ENCODE data around the gene PNCK. TPM values are rescaled to one million over a fixed set of nuclear protein-coding genes. Genes with fewer than 3 reads are reported as not detected.

PNCK gene
- total and polyA plus RNA-seq, 7 experiments from 2014 or later, result 0.35 to 1.1 (median 0.58) TPM; not detected in 4

DNA sequence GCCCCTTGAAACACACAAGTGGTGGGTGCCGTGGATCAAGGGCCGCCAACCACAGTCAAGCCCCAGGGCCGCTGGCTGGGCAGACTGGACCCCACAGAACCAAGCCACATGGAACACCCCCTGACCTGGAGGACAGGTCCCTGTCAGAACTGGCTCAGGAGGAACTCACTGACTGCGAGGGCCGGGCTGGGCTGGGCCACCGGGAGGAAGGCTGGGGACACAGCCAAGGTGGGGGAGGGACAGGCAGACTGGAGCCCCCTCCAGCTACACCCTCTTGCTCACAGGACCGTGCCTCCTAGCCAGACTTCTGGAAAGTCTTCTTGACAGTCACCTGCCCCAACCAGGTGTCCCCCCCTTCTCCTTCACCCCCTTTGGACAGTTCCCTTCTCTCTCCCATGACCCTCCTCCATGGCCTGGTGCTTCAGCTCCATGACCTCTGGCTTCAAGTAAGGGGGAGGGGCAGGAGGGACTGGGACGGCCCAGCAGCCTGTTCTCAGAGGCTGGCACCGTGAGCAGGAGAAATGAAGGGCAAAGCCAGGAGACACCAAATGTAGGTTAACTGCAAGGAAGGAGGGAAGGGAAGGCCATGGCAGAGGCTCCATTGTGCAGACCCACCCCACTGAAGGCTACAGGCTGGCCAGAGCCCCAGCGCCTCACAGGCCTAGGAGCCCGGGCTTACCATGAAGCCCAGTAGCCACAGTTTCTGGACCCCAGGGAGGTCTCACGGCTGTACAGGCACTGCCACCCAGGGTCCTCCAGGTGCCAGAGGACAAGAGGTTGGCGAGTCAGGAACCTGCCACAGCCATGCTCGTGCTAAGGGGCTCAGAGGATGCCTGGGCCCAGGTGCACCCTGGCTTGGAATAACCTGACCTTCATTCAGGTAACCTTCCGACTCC, 49.2 kb downstream of the PNCK start:
- ATAC-seq (no peak), DNase-seq (no peak)
- Mint-ChIP-seq H3K36me3 (no peaks in the 10 kb centered on the region), H3K27me3 (no peaks in the 10 kb centered on the region), H3K27ac (no peak overlapping the region), H3K4me3 (no peak overlapping the region), H3K9me3 (no peaks in the 10 kb centered on the region), H3K4me1 (no peaks in the 10 kb centered on the region)
- no peaks in the 10 kb centered on the region for H3K4me1 ChIP-seq (ENCODE audit: control insufficient read depth in 2 of 2, insufficient read depth in 2 of 2, low read length in 2 of 2)
- no peak overlapping the region for H3K27ac ChIP-seq (ENCODE audit: low read depth, low read length)
- ChIA-PET POLR2A (no interaction called here), CTCF (interaction anchor here (0.9 kb wide), 1 partner anchor 12 kb away, joined by 3 read pairs; no protein-coding TSS in a partner anchor)
- intact Hi-C loops (cut with micrococcal nuclease), result no loop called here
- no peaks in the 10 kb centered on the region for H3K36me3 ChIP-seq (ENCODE audit: control insufficient read depth in 2 of 3, insufficient read depth in 3 of 3, low read length in 3 of 3)
- H3K27me3 ChIP-seq (ENCODE audit: control insufficient read depth in 2 of 2, insufficient read depth in 2 of 2, low read length in 2 of 2), result no peaks in the 10 kb centered on the region
- H3K4me3 ChIP-seq (ENCODE audit: low read length), result no peak overlapping the region
- no peaks in the 10 kb centered on the region for H3K9me3 ChIP-seq (ENCODE audit: control insufficient read depth in 2 of 3, low read length in 3 of 3)

DNA sequence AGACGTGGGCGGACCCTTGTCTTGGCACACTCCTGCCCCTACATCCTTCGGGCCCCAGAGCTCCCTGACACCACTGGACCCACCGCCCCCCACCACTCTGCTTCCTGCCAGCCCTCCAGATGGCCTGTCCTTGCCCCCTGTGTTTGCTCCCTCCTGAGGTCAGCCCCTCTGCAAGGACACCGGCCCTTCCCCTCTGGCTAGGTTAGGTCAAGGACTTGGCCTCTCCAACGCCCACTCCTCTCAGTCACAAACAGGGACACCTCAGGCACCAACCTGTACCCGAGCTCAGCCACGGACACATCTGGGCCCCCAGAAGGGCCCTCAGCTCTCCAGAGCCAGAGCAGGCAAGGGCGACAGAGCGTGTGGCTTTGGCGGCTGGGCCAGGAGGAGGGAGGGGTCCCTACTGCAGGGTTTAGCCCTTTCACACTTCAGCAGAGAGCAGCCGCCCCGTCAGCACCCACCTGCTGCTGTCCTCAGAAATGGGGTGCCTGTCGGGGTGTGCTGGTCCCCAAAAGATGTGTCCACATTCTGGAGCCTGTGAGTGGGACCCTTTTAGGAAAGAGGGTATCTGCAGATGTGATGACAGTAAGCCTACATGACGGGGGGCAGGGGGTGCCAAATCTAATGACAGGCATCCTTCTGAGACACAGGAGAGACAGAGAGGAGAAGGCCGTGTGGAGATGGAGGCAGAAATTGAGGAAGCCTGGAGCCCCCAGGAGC, 50.1 kb downstream of the PNCK start:
- peaks cover 0 to 2% (median 0%) of the 10 kb centered on the region in 5 donors for H3K27me3 Mint-ChIP-seq
- ATAC-seq, result no peak
- POLR2A ChIA-PET, result no interaction called here
- CTCF ChIA-PET, result no interaction called here
- no peaks in the 10 kb centered on the region for H3K36me3 Mint-ChIP-seq
- H3K27ac Mint-ChIP-seq, result no peak overlapping the region
- H3K9me3 Mint-ChIP-seq, result no peaks in the 10 kb centered on the region
- H3K36me3 ChIP-seq (ENCODE audit: control insufficient read depth in 2 of 3, insufficient read depth in 3 of 3, low read length in 3 of 3), result no peaks in the 10 kb centered on the region
- H3K4me3 ChIP-seq (ENCODE audit: low read length), result no peak overlapping the region
- H3K27me3 ChIP-seq (ENCODE audit: control insufficient read depth in 2 of 2, insufficient read depth in 2 of 2, low read length in 2 of 2), result no peaks in the 10 kb centered on the region
- H3K4me1 Mint-ChIP-seq, result no peaks in the 10 kb centered on the region
- no peak overlapping the region for H3K27ac ChIP-seq (ENCODE audit: low read depth, low read length)
- no peaks in the 10 kb centered on the region for H3K4me1 ChIP-seq (ENCODE audit: control insufficient read depth in 2 of 2, insufficient read depth in 2 of 2, low read length in 2 of 2)
- no peak overlapping the region for H3K4me3 Mint-ChIP-seq
- intact Hi-C loops (cut with micrococcal nuclease), result no loop called here
- DNase-seq, result no peak
- no peaks in the 10 kb centered on the region for H3K9me3 ChIP-seq (ENCODE audit: control insufficient read depth in 2 of 3, low read length in 3 of 3)

- no peaks in the 10 kb centered on the region for H3K27me3 ChIP-seq (ENCODE audit: control insufficient read depth in 2 of 2, insufficient read depth in 2 of 2, low read length in 2 of 2)
- H3K27ac ChIP-seq (ENCODE audit: low read depth, low read length), result no peak overlapping the region
- no peaks in the 10 kb centered on the region for H3K4me1 ChIP-seq (ENCODE audit: control insufficient read depth in 2 of 2, insufficient read depth in 2 of 2, low read length in 2 of 2)
- no peak for DNase-seq
- H3K9me3 ChIP-seq (ENCODE audit: control insufficient read depth in 2 of 3, low read length in 3 of 3), result no peaks in the 10 kb centered on the region
- H3K9me3 Mint-ChIP-seq, result no peaks in the 10 kb centered on the region
- no peaks in the 10 kb centered on the region for H3K36me3 Mint-ChIP-seq
- H3K27me3 Mint-ChIP-seq, result peaks cover 0 to 5% (median 0%) of the 10 kb centered on the region in 5 donors
- CTCF ChIA-PET, result no interaction called here
- POLR2A ChIA-PET, result no interaction called here
- intact Hi-C loops (cut with micrococcal nuclease), result no loop called here
- ATAC-seq, result no peak
- no peak overlapping the region for H3K27ac Mint-ChIP-seq
- H3K4me3 Mint-ChIP-seq, result no peak overlapping the region
- H3K36me3 ChIP-seq (ENCODE audit: control insufficient read depth in 2 of 3, insufficient read depth in 3 of 3, low read length in 3 of 3), result no peaks in the 10 kb centered on the region
- no peak overlapping the region for H3K4me3 ChIP-seq (ENCODE audit: low read length)
- no peaks in the 10 kb centered on the region for H3K4me1 Mint-ChIP-seq
Measured at GRCh38 chrX:153622661-153623309, 50.8 kb downstream of the PNCK start.

GRCh38 chrX:153621949-153622598, 51.5 kb downstream of the PNCK start:
- Histone ChIP-seq H3K4me3 (ENCODE audit: low read length) (no peak overlapping the region), H3K4me1 (ENCODE audit: control insufficient read depth in 2 of 2, insufficient read depth in 2 of 2, low read length in 2 of 2) (no peaks in the 10 kb centered on the region), H3K9me3 (ENCODE audit: control insufficient read depth in 2 of 3, low read length in 3 of 3) (no peaks in the 10 kb centered on the region), H3K36me3 (ENCODE audit: control insufficient read depth in 2 of 3, insufficient read depth in 3 of 3, low read length in 3 of 3) (no peaks in the 10 kb centered on the region), H3K27me3 (ENCODE audit: control insufficient read depth in 2 of 2, insufficient read depth in 2 of 2, low read length in 2 of 2) (no peaks in the 10 kb centered on the region), H3K27ac (ENCODE audit: low read depth, low read length) (no peak overlapping the region)
- intact Hi-C loops (cut with micrococcal nuclease), result no loop called here
- ATAC-seq (no peak), DNase-seq (no peak)
- Mint-ChIP-seq H3K9me3 (peaks cover 0 to 2% (median 0%) of the 10 kb centered on the region in 11 donors), H3K27ac (no peak overlapping the region), H3K4me1 (no peaks in the 10 kb centered on the region), H3K4me3 (no peak overlapping the region), H3K27me3 (peaks cover 0 to 8% (median 0%) of the 10 kb centered on the region in 5 donors), H3K36me3 (no peaks in the 10 kb centered on the region)
- POLR2A ChIA-PET, result interaction anchor here (0.6 kb wide), 1 partner anchor 416 kb away, joined by 3 read pairs; no protein-coding TSS in a partner anchor
- CTCF ChIA-PET, result no interaction called here

GRCh38 chrX:153620576-153620975, 53.0 kb downstream of the PNCK start:
- ATAC-seq, result no peak
- H3K9me3 ChIP-seq (ENCODE audit: control insufficient read depth in 2 of 3, low read length in 3 of 3), result no peaks in the 10 kb centered on the region
- Mint-ChIP-seq H3K36me3 (no peaks in the 10 kb centered on the region), H3K4me3 (no peak overlapping the region), H3K4me1 (peaks cover 0 to under 1% (median 0%) of the 10 kb centered on the region in 7 donors), H3K27ac (no peak overlapping the region), H3K9me3 (peaks cover 0 to 2% (median 0%) of the 10 kb centered on the region in 11 donors), H3K27me3 (peaks cover 0 to 17% (median 0%) of the 10 kb centered on the region in 5 donors)
- intact Hi-C loops (cut with micrococcal nuclease), result no loop called here
- ChIA-PET CTCF (no interaction called here), POLR2A (no interaction called here)
- H3K36me3 ChIP-seq (ENCODE audit: control insufficient read depth in 2 of 3, insufficient read depth in 3 of 3, low read length in 3 of 3), result no peaks in the 10 kb centered on the region
- H3K27me3 ChIP-seq (ENCODE audit: control insufficient read depth in 2 of 2, insufficient read depth in 2 of 2, low read length in 2 of 2), result no peaks in the 10 kb centered on the region
- DNase-seq, result no peak
- H3K27ac ChIP-seq (ENCODE audit: low read depth, low read length), result no peak overlapping the region
- H3K4me1 ChIP-seq (ENCODE audit: control insufficient read depth in 2 of 2, insufficient read depth in 2 of 2, low read length in 2 of 2), result no peaks in the 10 kb centered on the region
- H3K4me3 ChIP-seq (ENCODE audit: low read length), result no peak overlapping the region

Data from naive thymus-derived CD4-positive, alpha-beta T cell (primary cell).